MM.1S (cell line): Measurements from ENCODE around the gene LRRC27.

Experiments used
- DNase-seq: peaks from one replicate; pipeline ENCODE4 v3.0.0-alpha.2; 2015
- H2AFZ ChIP-seq: fragments of 300-600 bp; sonication (generic); 2 replicates; pipeline ENCODE4 v1.6.0; 2016; ENCODE audit warnings: antibody characterized with exemption, low read length
- H3F3A ChIP-seq: fragments of 300-600 bp; sonication (generic); 2 replicates; pipeline ENCODE4 v1.6.1; 2016; ENCODE audit warnings: mild to moderate bottlenecking, antibody characterized with exemption, low read length, moderate library complexity, mixed read lengths; ENCODE audit not compliant: insufficient read depth
- H3K27ac ChIP-seq: fragments of 300-600 bp; sonication (generic); 2 replicates; pipeline ENCODE4 v1.5.1; 2016; ENCODE audit warnings: mild to moderate bottlenecking, low read length
- H3K27me3 ChIP-seq: fragments of 300-600 bp; sonication (generic); replicated peaks from 2 replicates; pipeline ENCODE4 v1.6.0; 2016; ENCODE audit warnings: low read length; ENCODE audit not compliant: insufficient read depth
- H3K36me3 ChIP-seq: fragments of 300-600 bp; sonication (generic); replicated peaks from 2 replicates; pipeline ENCODE4 v1.6.1; 2016; ENCODE audit warnings: mild to moderate bottlenecking, low read length, mixed read lengths; ENCODE audit not compliant: insufficient read depth
- H3K4me1 ChIP-seq: fragments of 300-600 bp; sonication (generic); 2 replicates; pipeline ENCODE4 v1.6.1; 2016; ENCODE audit warnings: low read length, mixed read lengths
- H3K4me2 ChIP-seq: fragments of 300-600 bp; sonication (generic); 2 replicates; pipeline ENCODE4 v1.6.0; 2016; ENCODE audit warnings: low read depth, low read length
- H3K4me3 ChIP-seq: fragments of 300-600 bp; sonication (generic); 2 replicates; pipeline ENCODE4 v1.5.1; 2016; ENCODE audit warnings: low read length, mixed read lengths
- H3K79me2 ChIP-seq: fragments of 300-600 bp; sonication (generic); 2 replicates; pipeline ENCODE4 v1.6.1; 2016; ENCODE audit warnings: mixed run types, low read length, mixed read lengths
- H3K9ac ChIP-seq: fragments of 300-600 bp; sonication (generic); 2 replicates; pipeline ENCODE4 v1.6.1; 2016; ENCODE audit warnings: low read length, mixed read lengths
- H3K9me2 ChIP-seq: fragments of 300-600 bp; sonication (generic); replicated peaks from 2 replicates; pipeline ENCODE4 v1.6.1; 2016; ENCODE audit warnings: mild to moderate bottlenecking, low read length, mixed read lengths; ENCODE audit not compliant: insufficient read depth
- H3K9me3 ChIP-seq: fragments of 300-600 bp; sonication (generic); replicated peaks from 2 replicates; pipeline ENCODE4 v1.6.1; 2016; ENCODE audit warnings: mild to moderate bottlenecking, low read length, mixed read lengths; ENCODE audit not compliant: insufficient read depth
- H4K20me1 ChIP-seq: fragments of 300-600 bp; sonication (generic); 2 replicates; pipeline ENCODE4 v1.6.1; 2016; ENCODE audit warnings: mild to moderate bottlenecking, low read length, moderate library complexity, mixed read lengths; ENCODE audit not compliant: insufficient read depth
- EZH2 ChIP-seq: fragments of 300-600 bp; sonication (generic); optimal IDR thresholded peaks from 2 replicates; pipeline ENCODE3; 2017; ENCODE audit warnings: low read depth, mild to moderate bottlenecking, antibody characterized with exemption, low read length, mixed read lengths
- EZH2phosphoT487 ChIP-seq: fragments of 300-600 bp; sonication (generic); IDR thresholded peaks from 2 replicates; pipeline ENCODE4 v1.6.1; 2018; ENCODE audit warnings: antibody characterized with exemption, low read length
- TF ChIP-seq, protein P1 (sequence below): fragments of 300-600 bp; sonication (generic); IDR thresholded peaks from 2 replicates; pipeline ENCODE4 v1.5.1; 2016; ENCODE audit warnings: antibody characterized with exemption, low read length, mixed read lengths

The LRRC27 gene

GRCh38 chr10:132394936-132395703, 63.1 kb downstream of the LRRC27 start:
- Histone ChIP-seq H3K4me2 (no peak overlapping the region), H3K9me3 (no peaks in the 10 kb centered on the region), H3K9me2 (no peaks in the 10 kb centered on the region), H3F3A (no peaks in the 10 kb centered on the region), H3K4me3 (no peak overlapping the region), H3K36me3 (no peaks in the 10 kb centered on the region), H3K27ac (no peak overlapping the region), H3K79me2 (no peaks in the 10 kb centered on the region), H3K27me3 (peaks cover 18% of the 10 kb centered on the region), H2AFZ (no peak overlapping the region), H3K9ac (no peak overlapping the region), H3K4me1 (peaks cover 6% of the 10 kb centered on the region; the same call in 1 of the 2 replicates), H4K20me1 (no peaks in the 10 kb centered on the region)
- DNase-seq: no peak
- TF ChIP-seq EZH2phosphoT487 (no peak), EZH2 (no peak)
- TF ChIP-seq, protein P1, sequence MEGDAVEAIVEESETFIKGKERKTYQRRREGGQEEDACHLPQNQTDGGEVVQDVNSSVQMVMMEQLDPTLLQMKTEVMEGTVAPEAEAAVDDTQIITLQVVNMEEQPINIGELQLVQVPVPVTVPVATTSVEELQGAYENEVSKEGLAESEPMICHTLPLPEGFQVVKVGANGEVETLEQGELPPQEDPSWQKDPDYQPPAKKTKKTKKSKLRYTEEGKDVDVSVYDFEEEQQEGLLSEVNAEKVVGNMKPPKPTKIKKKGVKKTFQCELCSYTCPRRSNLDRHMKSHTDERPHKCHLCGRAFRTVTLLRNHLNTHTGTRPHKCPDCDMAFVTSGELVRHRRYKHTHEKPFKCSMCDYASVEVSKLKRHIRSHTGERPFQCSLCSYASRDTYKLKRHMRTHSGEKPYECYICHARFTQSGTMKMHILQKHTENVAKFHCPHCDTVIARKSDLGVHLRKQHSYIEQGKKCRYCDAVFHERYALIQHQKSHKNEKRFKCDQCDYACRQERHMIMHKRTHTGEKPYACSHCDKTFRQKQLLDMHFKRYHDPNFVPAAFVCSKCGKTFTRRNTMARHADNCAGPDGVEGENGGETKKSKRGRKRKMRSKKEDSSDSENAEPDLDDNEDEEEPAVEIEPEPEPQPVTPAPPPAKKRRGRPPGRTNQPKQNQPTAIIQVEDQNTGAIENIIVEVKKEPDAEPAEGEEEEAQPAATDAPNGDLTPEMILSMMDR: no peak

DNA sequence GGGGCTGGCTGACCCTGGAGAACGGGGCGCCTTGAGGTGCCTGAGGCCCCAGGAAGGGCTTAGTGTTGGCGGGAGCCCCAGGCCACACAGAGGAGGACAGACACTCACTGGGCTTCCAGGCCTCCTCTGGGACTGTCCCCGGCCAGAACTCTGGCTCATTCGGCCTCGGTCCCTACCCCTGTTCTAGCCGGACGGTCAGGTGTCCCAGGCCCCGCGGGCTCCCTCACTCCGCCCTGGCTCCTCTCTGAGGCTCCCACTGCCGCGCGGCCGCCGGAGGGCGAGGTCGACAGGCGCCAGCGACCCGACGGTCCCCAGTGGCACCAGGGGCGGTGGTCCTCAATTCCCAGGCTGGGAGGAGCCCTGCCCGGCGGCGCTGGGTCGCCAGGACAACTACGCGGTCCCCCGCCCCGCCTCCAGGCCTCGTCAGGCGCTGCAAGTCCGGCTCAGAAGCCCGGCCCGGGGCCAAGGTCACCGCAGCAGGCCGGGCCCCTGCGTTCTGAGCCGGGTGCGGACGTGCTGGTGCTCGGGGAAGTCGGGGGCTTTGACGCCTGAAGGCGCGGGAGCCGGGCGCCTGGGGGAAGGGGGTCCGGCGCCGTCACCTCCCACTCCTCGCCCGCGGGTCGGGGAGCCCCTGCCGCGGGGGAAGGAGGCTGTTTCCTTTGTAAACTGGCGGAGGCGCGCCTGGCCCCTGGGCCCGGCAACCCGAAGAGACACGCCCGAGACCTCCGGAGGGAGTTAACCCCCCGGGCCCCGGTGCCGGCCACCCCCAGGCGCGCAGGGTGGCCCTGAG, 63.9 kb downstream of the LRRC27 start:
- H3K27me3 ChIP-seq: peaks cover 17% of the 10 kb centered on the region
- DNase-seq: no peak
- peak overlapping the region; percentile 15; the same call in 1 of the 2 replicates for H3K4me2 ChIP-seq
- H3K9me2 ChIP-seq: no peaks in the 10 kb centered on the region
- no peak overlapping the region for H3K4me3 ChIP-seq
- TF ChIP-seq EZH2 (no peak), EZH2phosphoT487 (no peak)
- TF ChIP-seq, protein P1: no peak
- no peak overlapping the region for H3K9ac ChIP-seq
- H2AFZ ChIP-seq: no peak overlapping the region
- no peaks in the 10 kb centered on the region for H4K20me1 ChIP-seq
- peaks cover 6% of the 10 kb centered on the region; the same call in 1 of the 2 replicates for H3K4me1 ChIP-seq
- H3K9me3 ChIP-seq: no peaks in the 10 kb centered on the region
- H3K27ac ChIP-seq: no peak overlapping the region
- no peaks in the 10 kb centered on the region for H3K79me2 ChIP-seq
- no peaks in the 10 kb centered on the region for H3K36me3 ChIP-seq
- H3F3A ChIP-seq: no peaks in the 10 kb centered on the region

GRCh38 chr10:132396494-132397035, 64.6 kb downstream of the LRRC27 start:
- H2AFZ ChIP-seq: no peak overlapping the region
- no peaks in the 10 kb centered on the region for H3K36me3 ChIP-seq
- H3K27me3 ChIP-seq: peaks cover 12% of the 10 kb centered on the region; the same call in 1 of the 2 replicates
- DNase-seq: peak; percentile 46
- H3K27ac ChIP-seq: no peak overlapping the region
- no peak overlapping the region; the same call in 1 of the 2 replicates for H3K4me2 ChIP-seq
- TF ChIP-seq, protein P1: no peak
- TF ChIP-seq EZH2phosphoT487 (no peak), EZH2 (no peak)
- no peaks in the 10 kb centered on the region for H3F3A ChIP-seq
- H4K20me1 ChIP-seq: no peaks in the 10 kb centered on the region
- H3K9me2 ChIP-seq: no peaks in the 10 kb centered on the region
- H3K9me3 ChIP-seq: no peaks in the 10 kb centered on the region
- H3K79me2 ChIP-seq: no peaks in the 10 kb centered on the region
- H3K9ac ChIP-seq: no peak overlapping the region
- H3K4me3 ChIP-seq: no peak overlapping the region
- H3K4me1 ChIP-seq: peaks cover 6% of the 10 kb centered on the region; the same call in 1 of the 2 replicates
